ENCODE measurements around the gene ZC3H12D. TPM values are rescaled to one million over a fixed set of nuclear protein-coding genes. Genes with fewer than 3 reads are reported as not detected.

ZC3H12D gene
- total and polyA plus RNA-seq, 9 of the 15 experiments (the other 6 are each of a cell fraction or from before 2014, with no cell fraction given) = 0.04 to 0.27 (median 0.05) TPM; not detected in 3

DNA sequence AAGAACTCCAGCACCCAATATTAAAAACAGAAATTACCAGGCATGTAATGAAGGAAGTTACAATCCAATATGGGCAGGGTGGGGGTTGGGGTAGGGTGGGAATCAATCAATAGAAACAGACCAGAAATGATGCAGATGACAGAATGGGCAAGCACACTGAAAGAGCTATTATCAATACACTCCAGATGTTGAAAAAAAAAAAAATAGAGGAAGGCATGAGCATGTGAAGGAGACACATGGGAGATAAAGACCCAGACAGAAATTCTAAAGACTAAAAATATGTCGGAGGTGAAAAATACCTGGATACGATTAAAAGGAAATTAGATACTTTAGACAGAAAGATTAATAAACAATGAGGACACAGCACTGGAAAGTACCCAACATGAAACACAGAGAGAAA is 19.1 kb upstream of the ZC3H12D start:
- 31% methylated on average over 2 of the region's 2 CpGs for WGBS (ENCODE audit: insufficient coverage, low coverage, missing lambda C conversion rate)
- Histone ChIP-seq H3K9me1 (ENCODE audit: control insufficient read depth, insufficient read depth, low read length) (no peaks in the 10 kb centered on the region), H3K9ac (ENCODE audit: insufficient read depth in 1 of 2, low read depth in 2 of 2, low read length in 2 of 2) (no peak overlapping the region), H3K4me2 (ENCODE audit: insufficient read depth, low read length) (no peak overlapping the region), H2AFZ (ENCODE audit: low read depth, low read length) (no peak overlapping the region), H3K4me3 (no peak overlapping the region), H3K4me1 (replicated peaks in 1 of 2; ENCODE audit: control insufficient read depth in 2 of 2, insufficient read depth in 2 of 2, low read length in 2 of 2) (peaks cover 0 to 9% of the 10 kb centered on the region in 2 experiments; a peak in 2 of 5 replicates), H3K79me2 (ENCODE audit: control insufficient read depth, insufficient read depth, low read length) (no peaks in the 10 kb centered on the region), H3K27me3 (ENCODE audit: control insufficient read depth in 2 of 2, insufficient read depth in 2 of 2, low read length in 2 of 2) (no peaks in the 10 kb centered on the region), H3K27ac (ENCODE audit: extremely low read depth, low read depth, low read length) (no peak overlapping the region), H3K9me3 (replicated peaks; ENCODE audit: control insufficient read depth, insufficient read depth, low read depth, low read length) (no peaks in the 10 kb centered on the region), H3K36me3 (ENCODE audit: control insufficient read depth, insufficient read depth, low read length) (peaks cover 12% of the 10 kb centered on the region), H4K20me1 (replicated peaks; ENCODE audit: control insufficient read depth, insufficient read depth, low read length) (no peaks in the 10 kb centered on the region)
- in situ Hi-C loops (cut with MboI) (no loop called here), intact Hi-C loops (cut with micrococcal nuclease) (no loop called here)
- peak in 1 of 4 experiments; percentile 30 for DNase-seq (ENCODE audit: extremely low read depth in 1 of 4, low spot score in 3 of 4)
- ATAC-seq = peak; percentile 59
- BruUV-seq (replicated peaks) = no TSS peak
- no peak for TF ChIP-seq ZNF785 (CRISPR knock-in tag; IDR thresholded peaks at IDR 0.05)
- TF ChIP-seq POLR2AphosphoS5 (IDR thresholded peaks at IDR 0.05; ENCODE audit: control insufficient read depth, insufficient read depth, low read depth, low read length) = 0 out of 2 replicates have a peak, but pooled peaks have one; percentile 13
- no peak for TF ChIP-seq ASH1L (IDR thresholded peaks at IDR 0.05; ENCODE audit: borderline replicate concordance, low read depth, partially characterized antibody)
- peak; percentile 69 for TF ChIP-seq TCF3 (CRISPR knock-in tag; IDR thresholded peaks at IDR 0.05)
- peak; percentile 69 for TF ChIP-seq TAL1 (IDR thresholded peaks at IDR 0.05)
- TF ChIP-seq, protein P1, sequence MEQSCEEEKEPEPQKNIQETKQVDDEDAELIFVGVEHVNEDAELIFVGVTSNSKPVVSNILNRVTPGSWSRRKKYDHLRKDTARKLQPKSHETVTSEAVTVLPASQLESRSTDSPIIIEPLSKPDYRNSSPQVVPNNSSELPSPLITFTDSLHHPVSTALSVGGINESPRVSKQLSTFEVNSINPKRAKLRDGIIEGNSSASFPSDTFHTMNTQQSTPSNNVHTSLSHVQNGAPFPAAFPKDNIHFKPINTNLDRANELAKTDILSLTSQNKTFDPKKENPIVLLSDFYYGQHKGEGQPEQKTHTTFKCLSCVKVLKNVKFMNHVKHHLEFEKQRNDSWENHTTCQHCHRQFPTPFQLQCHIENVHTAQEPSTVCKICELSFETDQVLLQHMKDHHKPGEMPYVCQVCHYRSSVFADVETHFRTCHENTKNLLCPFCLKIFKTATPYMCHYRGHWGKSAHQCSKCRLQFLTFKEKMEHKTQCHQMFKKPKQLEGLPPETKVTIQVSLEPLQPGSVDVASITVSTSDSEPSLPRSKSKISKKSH (CRISPR knock-in tag; IDR thresholded peaks at IDR 0.05) = no peak
- peak; percentile 81 for TF ChIP-seq CBFA2T3 (IDR thresholded peaks at IDR 0.05)
- TF ChIP-seq GATA2 (CRISPR knock-in tag; IDR thresholded peaks at IDR 0.05) = no peak
- TF ChIP-seq ARID1B (IDR thresholded peaks at IDR 0.05) = peak; percentile 71
- peak; percentile 37; the same call in 1 of the 2 replicates for TF ChIP-seq TEAD4 (IDR thresholded peaks at IDR 0.05; ENCODE audit: low read length)
- no peak for TF ChIP-seq TEAD4 (CRISPR knock-in tag; IDR thresholded peaks at IDR 0.05; ENCODE audit: borderline replicate concordance)
- peak; percentile 45; the same call in 1 of the 2 replicates for TF ChIP-seq MTA2 (IDR thresholded peaks at IDR 0.05; ENCODE audit: low read depth)
- TF ChIP-seq ZNF384 (IDR thresholded peaks at IDR 0.05; ENCODE audit: low read depth, low read length) = peak; percentile 88
- TF ChIP-seq CBFA2T2 (conservative IDR thresholded peaks at IDR 0.05) = peak; percentile 62
- TF ChIP-seq, protein P2, sequence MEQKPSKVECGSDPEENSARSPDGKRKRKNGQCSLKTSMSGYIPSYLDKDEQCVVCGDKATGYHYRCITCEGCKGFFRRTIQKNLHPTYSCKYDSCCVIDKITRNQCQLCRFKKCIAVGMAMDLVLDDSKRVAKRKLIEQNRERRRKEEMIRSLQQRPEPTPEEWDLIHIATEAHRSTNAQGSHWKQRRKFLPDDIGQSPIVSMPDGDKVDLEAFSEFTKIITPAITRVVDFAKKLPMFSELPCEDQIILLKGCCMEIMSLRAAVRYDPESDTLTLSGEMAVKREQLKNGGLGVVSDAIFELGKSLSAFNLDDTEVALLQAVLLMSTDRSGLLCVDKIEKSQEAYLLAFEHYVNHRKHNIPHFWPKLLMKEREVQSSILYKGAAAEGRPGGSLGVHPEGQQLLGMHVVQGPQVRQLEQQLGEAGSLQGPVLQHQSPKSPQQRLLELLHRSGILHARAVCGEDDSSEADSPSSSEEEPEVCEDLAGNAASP (IDR thresholded peaks at IDR 0.05) = no peak
- peak; percentile 41; the same call in 1 of the 2 replicates for TF ChIP-seq SMARCA4 (IDR thresholded peaks at IDR 0.05)
- CTCF ChIA-PET (ENCODE audit: low intra/inter-chr PET ratio) = no interaction called here
- POLR2A ChIA-PET = interaction anchor here (0.7 to 0.9 kb wide), 3 partner anchors 14 to 316 kb away, joined by 3 read pairs; no protein-coding TSS in a partner anchor
- FAIRE-seq = no peak

All from K562 (cell line).